T-helper 2 cell treated with Interferon-gamma antibody and Interleukin-4, amounts not matched to agents 5 μg/mL and 100 μg/mL, for 36 hours (primary cell): Measurements from ENCODE around the gene ADGRE3.
A peak's percentile ranks its signal among the peaks of the same experiment; 100 is the strongest.

Experiments used
- DNase-seq: peaks from one replicate; pipeline ENCODE4 v3.0.0; 2021; ENCODE audit warnings: low spot score
- H3K27ac Mint-ChIP-seq: one replicate; pipeline ENCODE4 v1.8.0; 2021; ENCODE audit warnings: mild to moderate bottlenecking, mixed read lengths
- H3K27me3 Mint-ChIP-seq: one replicate; pipeline ENCODE4 v1.8.0; 2021; ENCODE audit warnings: low read depth, mixed read lengths
- H3K36me3 Mint-ChIP-seq: one replicate; pipeline ENCODE4 v1.8.0; 2021; ENCODE audit warnings: low read depth, mixed read lengths
- H3K4me1 Mint-ChIP-seq: one replicate; pipeline ENCODE4 v1.8.0; 2021; ENCODE audit warnings: low read depth, mixed read lengths
- H3K4me3 Mint-ChIP-seq: one replicate; pipeline ENCODE4 v1.8.0; 2022; ENCODE audit warnings: mild to moderate bottlenecking, moderate library complexity, mixed read lengths
- H3K9me3 Mint-ChIP-seq: one replicate; pipeline ENCODE4 v1.8.0; 2021; ENCODE audit warnings: mixed read lengths

Gene ADGRE3

GRCh38 chr19:14570864-14571527, 103.6 kb downstream of the ADGRE3 start:
- Mint-ChIP-seq H3K4me3 (peak overlapping the region; percentile 96), H3K4me1 (peaks cover 16% of the 10 kb centered on the region), H3K27ac (peak overlapping the region; percentile 86), H3K9me3 (no peaks in the 10 kb centered on the region), H3K27me3 (no peaks in the 10 kb centered on the region), H3K36me3 (peaks cover 13% of the 10 kb centered on the region)
- DNase-seq, result no peak
